Suprapubic skin (tissue), 4 donors: ENCODE results near the gene DNAJC21.

Source experiments
- EP300 ChIP-seq: sonication (generic); formaldehyde crosslinking; IDR thresholded peaks from one replicate; pipeline ENCODE4 v1.6.1; 2017; ENCODE audit warnings: antibody characterized with exemption
- POLR2A ChIP-seq, 2 donors: fragments of 450-650 bp; IDR thresholded peaks; one replicate each; pipeline ENCODE4 v1.6.1; 2017; ENCODE audit warnings: antibody characterized with exemption in 2 of 2, mild to moderate bottlenecking in 2 of 2, moderate library complexity in 2 of 2
- POLR2AphosphoS5 ChIP-seq, 3 donors: sonication (generic); formaldehyde crosslinking; IDR thresholded peaks; one replicate each; pipeline ENCODE4 v1.6.1; 2017; ENCODE audit warnings: antibody characterized with exemption in 3 of 3
- TF ChIP-seq, protein P1 (sequence below), 2 donors: fragments of 200-600 bp in 1 of 2; fragments of 450-650 bp in 1 of 2; sonication (generic) in 1 of 2; IDR thresholded peaks; one replicate each; pipeline ENCODE4 v1.5.1; 2016 to 2019; ENCODE audit warnings: antibody characterized with exemption in 2 of 2, mild to moderate bottlenecking in 1 of 2, moderate library complexity in 1 of 2

DNA sequence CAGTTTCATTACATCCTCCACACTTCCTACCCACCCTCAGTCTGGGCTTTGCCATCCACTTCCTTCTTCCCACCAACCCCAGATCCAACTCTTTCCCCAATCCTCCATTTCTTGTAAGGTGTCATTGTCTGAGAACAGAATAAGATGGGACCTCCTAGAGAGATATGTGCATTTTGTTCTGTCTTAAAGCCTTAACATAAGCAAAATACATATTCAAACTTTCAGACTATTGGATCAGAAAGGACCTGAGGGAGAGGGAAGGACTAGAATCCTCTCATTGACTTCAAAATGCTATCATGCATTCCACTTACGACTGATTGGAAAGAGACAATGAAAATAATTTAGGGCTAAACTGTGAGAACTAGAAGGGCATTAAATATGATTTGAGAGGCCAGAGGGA, 75.4 kb downstream of the DNAJC21 start:
- TF ChIP-seq, protein P1, sequence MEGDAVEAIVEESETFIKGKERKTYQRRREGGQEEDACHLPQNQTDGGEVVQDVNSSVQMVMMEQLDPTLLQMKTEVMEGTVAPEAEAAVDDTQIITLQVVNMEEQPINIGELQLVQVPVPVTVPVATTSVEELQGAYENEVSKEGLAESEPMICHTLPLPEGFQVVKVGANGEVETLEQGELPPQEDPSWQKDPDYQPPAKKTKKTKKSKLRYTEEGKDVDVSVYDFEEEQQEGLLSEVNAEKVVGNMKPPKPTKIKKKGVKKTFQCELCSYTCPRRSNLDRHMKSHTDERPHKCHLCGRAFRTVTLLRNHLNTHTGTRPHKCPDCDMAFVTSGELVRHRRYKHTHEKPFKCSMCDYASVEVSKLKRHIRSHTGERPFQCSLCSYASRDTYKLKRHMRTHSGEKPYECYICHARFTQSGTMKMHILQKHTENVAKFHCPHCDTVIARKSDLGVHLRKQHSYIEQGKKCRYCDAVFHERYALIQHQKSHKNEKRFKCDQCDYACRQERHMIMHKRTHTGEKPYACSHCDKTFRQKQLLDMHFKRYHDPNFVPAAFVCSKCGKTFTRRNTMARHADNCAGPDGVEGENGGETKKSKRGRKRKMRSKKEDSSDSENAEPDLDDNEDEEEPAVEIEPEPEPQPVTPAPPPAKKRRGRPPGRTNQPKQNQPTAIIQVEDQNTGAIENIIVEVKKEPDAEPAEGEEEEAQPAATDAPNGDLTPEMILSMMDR (IDR thresholded peaks at IDR 0.05) = no peak
- TF ChIP-seq POLR2A (IDR thresholded peaks at IDR 0.05) (no peak), POLR2AphosphoS5 (IDR thresholded peaks at IDR 0.05) (no peak), EP300 (no peak)
